OCI-LY7 (cell line): Measurements from ENCODE around the gene CTTNBP2. TPM values are rescaled to one million over a fixed set of nuclear protein-coding genes. Genes with fewer than 3 reads are reported as not detected.

ENCODE experiments used
- BruUV-seq: library from RNA; stranded (reverse); fragments of 400-500 nt; replicated peaks from 2 replicates; lab custom pipeline; 2021; lab: Mats Ljungman, UMichigan
- CTCF ChIA-PET: fragments of 300-600 bp; sonication (Branson Sonifier 250); formaldehyde crosslinking; loops from one replicate; lab custom pipeline; 2022; ENCODE audit warnings: antibody characterized with exemption; ENCODE audit not compliant: unreplicated experiment; lab: Charles Lee
- POLR2A ChIA-PET: fragments of 300-600 bp; sonication (Branson Sonifier 250); formaldehyde crosslinking; loops from one replicate; lab custom pipeline; 2022; ENCODE audit warnings: antibody characterized with exemption; lab: Charles Lee
- DNase-seq: peaks from one replicate; pipeline ENCODE4 v3.0.0-alpha.2; 2015; ENCODE audit warnings: low spot score
- H2AFZ ChIP-seq: fragments of 200-600 bp; sonication (generic), shearing (Covaris generic); 2 replicates; pipeline ENCODE4 v1.6.1; 2014; ENCODE audit warnings: mild to moderate bottlenecking, antibody characterized with exemption, low read length, moderate library complexity
- H3K27ac ChIP-seq: fragments of 200-600 bp; sonication (generic); 2 replicates; pipeline ENCODE4 v1.5.1; 2014; ENCODE audit warnings: mixed run types, low read depth, mild to moderate bottlenecking, moderate library complexity, low read length, inconsistent platforms; ENCODE audit not compliant: poor library complexity, severe bottlenecking
- H3K36me3 ChIP-seq: fragments of 200-600 bp; sonication (generic); 2 replicates; pipeline ENCODE4 v1.6.1; 2014; ENCODE audit warnings: mild to moderate bottlenecking, antibody characterized with exemption, low read length, moderate library complexity, mixed read lengths; ENCODE audit not compliant: insufficient read depth
- H3K4me1 ChIP-seq: fragments of 200-600 bp; sonication (generic); 2 replicates; pipeline ENCODE4 v1.5.1; 2014; ENCODE audit warnings: mild to moderate bottlenecking, low read length; ENCODE audit not compliant: insufficient read depth, poor library complexity, severe bottlenecking
- H3K4me2 ChIP-seq: fragments of 200-600 bp; sonication (generic); 2 replicates; pipeline ENCODE4 v1.6.1; 2014; ENCODE audit warnings: mild to moderate bottlenecking, low read length
- H3K4me3 ChIP-seq: fragments of 200-600 bp; sonication (generic); 2 replicates; pipeline ENCODE4 v1.5.1; 2014; ENCODE audit warnings: mild to moderate bottlenecking, low read depth, low read length; ENCODE audit not compliant: poor library complexity, severe bottlenecking
- H3K79me2 ChIP-seq: fragments of 200-600 bp; sonication (generic); 2 replicates; pipeline ENCODE4 v1.6.1; 2016; ENCODE audit warnings: low read depth, mild to moderate bottlenecking, low read length, moderate library complexity, mixed read lengths; ENCODE audit not compliant: insufficient read depth
- H3K9me2 ChIP-seq: fragments of 200-600 bp; sonication (generic); 2 replicates; pipeline ENCODE4 v1.6.1; 2016; ENCODE audit warnings: mild to moderate bottlenecking, low read length, mixed read lengths; ENCODE audit not compliant: insufficient read depth
- H3K9me3 ChIP-seq: fragments of 200-600 bp; sonication (generic); 2 replicates; pipeline ENCODE4 v1.6.1; 2014; ENCODE audit warnings: mild to moderate bottlenecking, mixed run types, low read length, mixed read lengths
- H4K20me1 ChIP-seq: fragments of 200-600 bp; sonication (generic); 2 replicates; pipeline ENCODE4 v1.6.1; 2014; ENCODE audit warnings: mild to moderate bottlenecking, antibody characterized with exemption, low read length, moderate library complexity, mixed read lengths; ENCODE audit not compliant: insufficient read depth
- CTCF ChIP-seq: fragments of 200-600 bp; sonication (generic); conservative IDR thresholded peaks from 2 replicates; pipeline ENCODE4 v1.5.1; 2014; ENCODE audit warnings: mild to moderate bottlenecking, antibody characterized with exemption, low read length, moderate library complexity, mixed read lengths
- EZH2phosphoT487 ChIP-seq: fragments of 200-600 bp; sonication (generic); IDR thresholded peaks from 2 replicates; pipeline ENCODE4 v1.6.1; 2018; ENCODE audit warnings: low read depth, borderline replicate concordance, mild to moderate bottlenecking, mixed run types, antibody characterized with exemption, low read length, moderate library complexity, mixed read lengths
- intact Hi-C: fragments of 100-400 bp; cut with micrococcal nuclease; formaldehyde crosslinking; loops from one replicate; pipeline ENCODE4 v1.10.0; 2022; ENCODE audit not compliant: unreplicated experiment
- total RNA-seq, 2 experiments: library from RNA; depleted of rRNA in 1 of 2; stranded (reverse); fragments of >200 nt in 1 of 2; shearing (Covaris generic) in 1 of 2; gene quantifications; 2 replicates each; pipeline ENCODE4 v1.2.3, GENCODE V29; 2014 to 2022

The CTTNBP2 gene
- total RNA-seq, 2 experiments from 2014 or later, result not detected

GRCh38 chr7:117767951-117768350, 105.3 kb downstream of the CTTNBP2 start:
- Histone ChIP-seq H3K9me2 (no peaks in the 10 kb centered on the region), H3K4me1 (no peaks in the 10 kb centered on the region), H3K27ac (no peak overlapping the region), H4K20me1 (no peaks in the 10 kb centered on the region), H3K4me2 (no peak overlapping the region), H3K36me3 (no peaks in the 10 kb centered on the region), H3K9me3 (no peaks in the 10 kb centered on the region), H3K4me3 (no peak overlapping the region), H2AFZ (no peak overlapping the region), H3K79me2 (no peaks in the 10 kb centered on the region)
- intact Hi-C loops, result no loop called here
- POLR2A ChIA-PET, result interaction anchor here (0.7 kb wide), 1 partner anchor 470 kb away, joined by 3 read pairs; no protein-coding TSS in a partner anchor
- DNase-seq, result no peak
- BruUV-seq, result no TSS peak
- no peak for TF ChIP-seq CTCF
- no peak for TF ChIP-seq EZH2phosphoT487
- CTCF ChIA-PET, result no interaction called here

GRCh38 chr7:117766913-117767312, 106.3 kb downstream of the CTTNBP2 start:
- no peak overlapping the region for H3K4me2 ChIP-seq
- no peaks in the 10 kb centered on the region for H4K20me1 ChIP-seq
- no peaks in the 10 kb centered on the region for H3K4me1 ChIP-seq
- H3K36me3 ChIP-seq, result no peaks in the 10 kb centered on the region
- DNase-seq, result no peak
- BruUV-seq, result no TSS peak
- POLR2A ChIA-PET, result interaction anchor here (0.5 kb wide), 1 partner anchor 190 kb away, joined by 3 read pairs; no protein-coding TSS in a partner anchor
- H3K4me3 ChIP-seq, result no peak overlapping the region
- no peaks in the 10 kb centered on the region for H3K9me3 ChIP-seq
- TF ChIP-seq EZH2phosphoT487, result no peak
- TF ChIP-seq CTCF, result no peak
- no peaks in the 10 kb centered on the region for H3K9me2 ChIP-seq
- H3K79me2 ChIP-seq, result no peaks in the 10 kb centered on the region
- CTCF ChIA-PET, result no interaction called here
- H2AFZ ChIP-seq, result no peak overlapping the region
- intact Hi-C loops, result no loop called here
- no peak overlapping the region for H3K27ac ChIP-seq

GRCh38 chr7:117764031-117764430, 109.2 kb downstream of the CTTNBP2 start:
- ChIA-PET POLR2A (interaction anchor here (0.6 kb wide), 1 partner anchor 1942 kb away, joined by 3 read pairs; no protein-coding TSS in a partner anchor), CTCF (no interaction called here)
- no peak overlapping the region for H3K27ac ChIP-seq
- no peaks in the 10 kb centered on the region for H3K79me2 ChIP-seq
- H3K4me1 ChIP-seq, result no peaks in the 10 kb centered on the region
- no peaks in the 10 kb centered on the region for H3K36me3 ChIP-seq
- H2AFZ ChIP-seq, result no peak overlapping the region
- no peak for TF ChIP-seq EZH2phosphoT487
- TF ChIP-seq CTCF, result no peak
- no peak for DNase-seq
- BruUV-seq, result no TSS peak
- H3K9me2 ChIP-seq, result no peaks in the 10 kb centered on the region
- intact Hi-C loops, result no loop called here
- H4K20me1 ChIP-seq, result no peaks in the 10 kb centered on the region
- no peak overlapping the region for H3K4me2 ChIP-seq
- H3K9me3 ChIP-seq, result no peaks in the 10 kb centered on the region
- H3K4me3 ChIP-seq, result no peak overlapping the region
